ENCODE results near the gene SPRR3.

The SPRR3 gene

GRCh38 chr1:153001382-153001781, at the start of gene SPRR3:
Gene SPRR3 (plus strand): TSS chr1:153001749. CDS start chr1:153003021, 1,272 bp downstream.
- no peak for DNase-seq (ENCODE audit: low spot score)

GRCh38 chr1:152953761-152954160, 47.8 kb upstream of the SPRR3 start:
- DNase-seq (ENCODE audit: low spot score): no peak

- no peak for DNase-seq (ENCODE audit: low spot score)
These were observed 47.1 kb upstream of the SPRR3 start for GRCh38 chr1:152954436-152954835.

GRCh38 chr1:152957561-152957960, 44.0 kb upstream of the SPRR3 start:
- DNase-seq (ENCODE audit: low spot score): no peak

GRCh38 chr1:152959273-152959672, 42.3 kb upstream of the SPRR3 start:
- no peak for DNase-seq (ENCODE audit: low spot score)

- DNase-seq (ENCODE audit: low spot score): no peak
These were observed 41.6 kb upstream of the SPRR3 start for GRCh38 chr1:152959801-152960451.

- no peak for DNase-seq (ENCODE audit: low spot score)
These were observed 41.0 kb upstream of the SPRR3 start for GRCh38 chr1:152960452-152961044.

- DNase-seq (ENCODE audit: low spot score): no peak
These were observed 40.2 kb upstream of the SPRR3 start for GRCh38 chr1:152961226-152961891.

- DNase-seq (ENCODE audit: low spot score): no peak
These were observed 38.6 kb upstream of the SPRR3 start for GRCh38 chr1:152962876-152963415.

- DNase-seq (ENCODE audit: low spot score): no peak
These were observed 37.0 kb upstream of the SPRR3 start for GRCh38 chr1:152964536-152964935.

- no peak for DNase-seq (ENCODE audit: low spot score)
These were observed 35.7 kb upstream of the SPRR3 start for GRCh38 chr1:152965853-152966252.

GRCh38 chr1:152967201-152967600, 34.3 kb upstream of the SPRR3 start:
- DNase-seq (ENCODE audit: low spot score): no peak

- no peak for DNase-seq (ENCODE audit: low spot score)
These were observed 33.3 kb upstream of the SPRR3 start for GRCh38 chr1:152968248-152968647.

- no peak for DNase-seq (ENCODE audit: low spot score)
These were observed 32.5 kb upstream of the SPRR3 start for GRCh38 chr1:152969036-152969435.

- no peak for DNase-seq (ENCODE audit: low spot score)
These were observed 31.1 kb upstream of the SPRR3 start, which contains the start of gene SPRR4 for GRCh38 chr1:152970495-152970894. Gene SPRR4 (plus strand): TSS chr1:152970648. CDS start chr1:152971891, 1,243 bp downstream.

GRCh38 chr1:152972196-152972886, 29.2 kb upstream of the SPRR3 start:
- DNase-seq (ENCODE audit: low spot score): no peak

- DNase-seq (ENCODE audit: low spot score): no peak
These were observed 24.9 kb upstream of the SPRR3 start for GRCh38 chr1:152976688-152977087.

GRCh38 chr1:152977614-152978013, 23.9 kb upstream of the SPRR3 start:
- DNase-seq (ENCODE audit: low spot score): no peak

GRCh38 chr1:152980676-152981075, 20.9 kb upstream of the SPRR3 start:
- no peak for DNase-seq (ENCODE audit: low spot score)

GRCh38 chr1:152981146-152981871, 20.2 kb upstream of the SPRR3 start:
- DNase-seq (ENCODE audit: low spot score): no peak

GRCh38 chr1:152982076-152982475, 19.5 kb upstream of the SPRR3 start:
- DNase-seq (ENCODE audit: low spot score): no peak

GRCh38 chr1:152983234-152983633, 18.3 kb upstream of the SPRR3 start:
- DNase-seq (ENCODE audit: low spot score): no peak

Data from kidney capillary endothelial cell (primary cell).